G401.6 (cell line): ENCODE data around the gene SELENOS.

Experiments
- FAIRE-seq: peaks from 2 replicates; lab custom pipeline; 2012; peaks lifted over from hg19 to GRCh38; lab: Jason Lieb, UNC

The SELENOS gene

GRCh38 chr15:101250873-101251829 lies 26.1 kb downstream of the SELENOS start:
- no peak for FAIRE-seq

GRCh38 chr15:101250341-101250831 lies 26.9 kb downstream of the SELENOS start:
- FAIRE-seq: no peak

- no peak for FAIRE-seq
These were observed 29.0 kb downstream of the SELENOS start for GRCh38 chr15:101248274-101248673.

GRCh38 chr15:101246824-101247745 lies 30.2 kb downstream of the SELENOS start:
- FAIRE-seq: no peak

- FAIRE-seq: no peak
These were observed 30.9 kb downstream of the SELENOS start for GRCh38 chr15:101246391-101246790.

GRCh38 chr15:101244889-101245668 lies 32.2 kb downstream of the SELENOS start:
- FAIRE-seq: no peak

GRCh38 chr15:101244036-101244781 lies 33.1 kb downstream of the SELENOS start:
- no peak for FAIRE-seq

- FAIRE-seq: no peak
These were observed 33.9 kb downstream of the SELENOS start for GRCh38 chr15:101243420-101243819.

GRCh38 chr15:101242999-101243336 lies 34.3 kb downstream of the SELENOS start:
- no peak for FAIRE-seq

GRCh38 chr15:101242160-101242998 lies 34.9 kb downstream of the SELENOS start:
- no peak for FAIRE-seq

GRCh38 chr15:101240358-101240757 lies 36.9 kb downstream of the SELENOS start:
- no peak for FAIRE-seq

GRCh38 chr15:101239724-101240136 lies 37.6 kb downstream of the SELENOS start:
- no peak for FAIRE-seq

GRCh38 chr15:101237251-101237650 lies 40.0 kb downstream of the SELENOS start:
- FAIRE-seq: no peak

GRCh38 chr15:101233651-101234280 lies 43.5 kb downstream of the SELENOS start:
- FAIRE-seq: no peak

GRCh38 chr15:101232677-101233076 lies 44.6 kb downstream of the SELENOS start:
- no peak for FAIRE-seq

GRCh38 chr15:101228313-101228712 lies 49.0 kb downstream of the SELENOS start:
- FAIRE-seq: no peak

GRCh38 chr15:101225658-101226057 lies 51.6 kb downstream of the SELENOS start:
- no peak for FAIRE-seq
